Activated naive CD4-positive, alpha-beta T cell treated with anti-CD3 and anti-CD28 coated beads, Interleukin-2, amount 50 U/mL, for 24 hours (primary cell): ENCODE results near the gene PTPRD.

Experiments
- H3K27ac Mint-ChIP-seq: one replicate; pipeline ENCODE4 v1.8.0; 2021; ENCODE audit warnings: mild to moderate bottlenecking, mixed read lengths
- H3K27me3 Mint-ChIP-seq: one replicate; pipeline ENCODE4 v1.8.0; 2021; ENCODE audit warnings: mixed read lengths
- H3K36me3 Mint-ChIP-seq: one replicate; pipeline ENCODE4 v1.8.0; 2021; ENCODE audit warnings: mixed read lengths
- H3K4me1 Mint-ChIP-seq: one replicate; pipeline ENCODE4 v1.8.0; 2021; ENCODE audit warnings: mixed read lengths
- H3K4me3 Mint-ChIP-seq: one replicate; pipeline ENCODE4 v1.8.0; 2021; ENCODE audit warnings: mild to moderate bottlenecking, mixed read lengths
- H3K9me3 Mint-ChIP-seq: one replicate; pipeline ENCODE4 v1.8.0; 2021; ENCODE audit warnings: mixed read lengths

PTPRD gene

GRCh38 chr9:8877753-8878494 is 1734.9 kb downstream of the PTPRD start:
- Mint-ChIP-seq H3K9me3 (no peaks in the 10 kb centered on the region), H3K4me3 (no peak overlapping the region), H3K27ac (no peak overlapping the region), H3K27me3 (no peaks in the 10 kb centered on the region), H3K4me1 (no peaks in the 10 kb centered on the region), H3K36me3 (no peaks in the 10 kb centered on the region)

GRCh38 chr9:8876303-8876702 is 1736.5 kb downstream of the PTPRD start:
- no peak overlapping the region for H3K4me3 Mint-ChIP-seq
- no peaks in the 10 kb centered on the region for H3K9me3 Mint-ChIP-seq
- H3K36me3 Mint-ChIP-seq, result no peaks in the 10 kb centered on the region
- H3K4me1 Mint-ChIP-seq, result no peaks in the 10 kb centered on the region
- H3K27me3 Mint-ChIP-seq, result no peaks in the 10 kb centered on the region
- no peak overlapping the region for H3K27ac Mint-ChIP-seq

GRCh38 chr9:8874482-8874881 is 1738.3 kb downstream of the PTPRD start:
- H3K9me3 Mint-ChIP-seq, result no peaks in the 10 kb centered on the region
- no peaks in the 10 kb centered on the region for H3K36me3 Mint-ChIP-seq
- H3K27ac Mint-ChIP-seq, result no peak overlapping the region
- H3K4me1 Mint-ChIP-seq, result no peaks in the 10 kb centered on the region
- no peaks in the 10 kb centered on the region for H3K27me3 Mint-ChIP-seq
- no peak overlapping the region for H3K4me3 Mint-ChIP-seq

- H3K9me3 Mint-ChIP-seq, result no peaks in the 10 kb centered on the region
- H3K27me3 Mint-ChIP-seq, result no peaks in the 10 kb centered on the region
- H3K36me3 Mint-ChIP-seq, result no peaks in the 10 kb centered on the region
- no peak overlapping the region for H3K4me3 Mint-ChIP-seq
- H3K27ac Mint-ChIP-seq, result no peak overlapping the region
- no peaks in the 10 kb centered on the region for H3K4me1 Mint-ChIP-seq
Observed at GRCh38 chr9:8872802-8873201, 1740.0 kb downstream of the PTPRD start.

GRCh38 chr9:8871796-8872445 is 1740.9 kb downstream of the PTPRD start:
- Mint-ChIP-seq H3K27ac (no peak overlapping the region), H3K36me3 (no peaks in the 10 kb centered on the region)

GRCh38 chr9:8871396-8871795 is 1741.4 kb downstream of the PTPRD start:
- H3K4me3 Mint-ChIP-seq, result no peak overlapping the region
- no peaks in the 10 kb centered on the region for H3K27me3 Mint-ChIP-seq
- H3K36me3 Mint-ChIP-seq, result no peaks in the 10 kb centered on the region
- H3K9me3 Mint-ChIP-seq, result no peaks in the 10 kb centered on the region
- no peaks in the 10 kb centered on the region for H3K4me1 Mint-ChIP-seq
- no peak overlapping the region for H3K27ac Mint-ChIP-seq

More at GRCh38 chr9:8871796-8872445, 1740.9 kb downstream of the PTPRD start:
- Mint-ChIP-seq H3K9me3 (no peaks in the 10 kb centered on the region), H3K4me1 (no peaks in the 10 kb centered on the region), H3K4me3 (no peak overlapping the region), H3K27me3 (no peaks in the 10 kb centered on the region)

- Mint-ChIP-seq H3K27ac (no peak overlapping the region), H3K4me3 (no peak overlapping the region), H3K4me1 (no peaks in the 10 kb centered on the region), H3K9me3 (no peaks in the 10 kb centered on the region), H3K27me3 (no peaks in the 10 kb centered on the region), H3K36me3 (no peaks in the 10 kb centered on the region)
Observed at GRCh38 chr9:8869812-8870211, 1743.0 kb downstream of the PTPRD start.

- H3K27ac Mint-ChIP-seq, result no peak overlapping the region
- no peaks in the 10 kb centered on the region for H3K27me3 Mint-ChIP-seq
- H3K36me3 Mint-ChIP-seq, result no peaks in the 10 kb centered on the region
- no peaks in the 10 kb centered on the region for H3K9me3 Mint-ChIP-seq
- H3K4me3 Mint-ChIP-seq, result no peak overlapping the region
- H3K4me1 Mint-ChIP-seq, result no peaks in the 10 kb centered on the region
Observed at GRCh38 chr9:8868632-8869031, 1744.2 kb downstream of the PTPRD start.

- H3K4me1 Mint-ChIP-seq, result no peaks in the 10 kb centered on the region
Observed at GRCh38 chr9:8867148-8867547, 1745.7 kb downstream of the PTPRD start.

GRCh38 chr9:8864545-8864896 is 1748.3 kb downstream of the PTPRD start:
- Mint-ChIP-seq H3K36me3 (no peaks in the 10 kb centered on the region), H3K9me3 (no peaks in the 10 kb centered on the region), H3K27me3 (peaks cover 1% of the 10 kb centered on the region), H3K4me1 (no peaks in the 10 kb centered on the region), H3K4me3 (no peak overlapping the region), H3K27ac (no peak overlapping the region)

More at GRCh38 chr9:8867148-8867547, 1745.7 kb downstream of the PTPRD start:
- H3K9me3 Mint-ChIP-seq, result no peaks in the 10 kb centered on the region
- no peak overlapping the region for H3K4me3 Mint-ChIP-seq
- H3K27me3 Mint-ChIP-seq, result no peaks in the 10 kb centered on the region
- H3K36me3 Mint-ChIP-seq, result no peaks in the 10 kb centered on the region
- H3K27ac Mint-ChIP-seq, result no peak overlapping the region

- H3K36me3 Mint-ChIP-seq, result no peaks in the 10 kb centered on the region
- H3K27me3 Mint-ChIP-seq, result peaks cover 3% of the 10 kb centered on the region
- H3K4me3 Mint-ChIP-seq, result no peak overlapping the region
- no peak overlapping the region for H3K27ac Mint-ChIP-seq
- H3K9me3 Mint-ChIP-seq, result no peaks in the 10 kb centered on the region
- peaks cover 2% of the 10 kb centered on the region for H3K4me1 Mint-ChIP-seq
Observed at GRCh38 chr9:8863886-8864544, 1748.8 kb downstream of the PTPRD start.

- Mint-ChIP-seq H3K27me3 (peaks cover 5% of the 10 kb centered on the region), H3K4me3 (no peak overlapping the region), H3K9me3 (no peaks in the 10 kb centered on the region), H3K27ac (no peak overlapping the region), H3K36me3 (no peaks in the 10 kb centered on the region), H3K4me1 (peaks cover 7% of the 10 kb centered on the region)
Observed at GRCh38 chr9:8863069-8863468, 1749.7 kb downstream of the PTPRD start.

- H3K4me1 Mint-ChIP-seq, result peaks cover 15% of the 10 kb centered on the region
Observed at GRCh38 chr9:8860925-8861324, 1751.9 kb downstream of the PTPRD start.

GRCh38 chr9:8860086-8860485 is 1752.7 kb downstream of the PTPRD start:
- no peaks in the 10 kb centered on the region for H3K9me3 Mint-ChIP-seq
- H3K4me1 Mint-ChIP-seq, result peaks cover 15% of the 10 kb centered on the region
- H3K27ac Mint-ChIP-seq, result no peak overlapping the region
- H3K36me3 Mint-ChIP-seq, result no peaks in the 10 kb centered on the region
- H3K4me3 Mint-ChIP-seq, result no peak overlapping the region
- H3K27me3 Mint-ChIP-seq, result peaks cover 17% of the 10 kb centered on the region

More at GRCh38 chr9:8860925-8861324, 1751.9 kb downstream of the PTPRD start:
- H3K27ac Mint-ChIP-seq, result no peak overlapping the region
- peaks cover 14% of the 10 kb centered on the region for H3K27me3 Mint-ChIP-seq
- no peak overlapping the region for H3K4me3 Mint-ChIP-seq
- H3K36me3 Mint-ChIP-seq, result no peaks in the 10 kb centered on the region
- no peaks in the 10 kb centered on the region for H3K9me3 Mint-ChIP-seq

GRCh38 chr9:8859416-8859815 is 1753.4 kb downstream of the PTPRD start:
- H3K27me3 Mint-ChIP-seq, result peaks cover 23% of the 10 kb centered on the region
- peaks cover 15% of the 10 kb centered on the region for H3K4me1 Mint-ChIP-seq
- no peaks in the 10 kb centered on the region for H3K36me3 Mint-ChIP-seq
- no peak overlapping the region for H3K27ac Mint-ChIP-seq
- no peaks in the 10 kb centered on the region for H3K9me3 Mint-ChIP-seq
- peak overlapping the region; percentile 19 for H3K4me3 Mint-ChIP-seq

- Mint-ChIP-seq H3K27me3 (peaks cover 27% of the 10 kb centered on the region), H3K36me3 (no peaks in the 10 kb centered on the region), H3K9me3 (no peaks in the 10 kb centered on the region), H3K27ac (no peak overlapping the region), H3K4me1 (peaks cover 15% of the 10 kb centered on the region), H3K4me3 (peak overlapping the region; percentile 68)
Observed at GRCh38 chr9:8858596-8859161, 1754.1 kb downstream of the PTPRD start.
